Neural progenitor cell (in vitro differentiated cells): Measurements from ENCODE around the gene CD79A. TPM values are rescaled to one million over a fixed set of nuclear protein-coding genes. Genes with fewer than 3 reads are reported as not detected.

Experiments used
- DNase-seq: peaks from one replicate; pipeline ENCODE4 v3.0.0-alpha.2; 2016; ENCODE audit warnings: low spot score
- H2AFZ ChIP-seq: fragments of 200-600 bp; sonication (generic); replicated peaks from 2 replicates; pipeline ENCODE4 v1.6.1; 2016; ENCODE audit warnings: antibody characterized with exemption
- H3F3A ChIP-seq: fragments of 200-600 bp; sonication (generic); 2 replicates; pipeline ENCODE4 v1.6.1; 2016; ENCODE audit warnings: antibody characterized with exemption, low read depth
- H3K27ac ChIP-seq: fragments of 200-600 bp; sonication (generic); 2 replicates; pipeline ENCODE4 v1.5.1; 2016; ENCODE audit warnings: mild to moderate bottlenecking
- H3K27me3 ChIP-seq: fragments of 200-600 bp; sonication (generic); 2 replicates; pipeline ENCODE4 v1.6.1; 2016; ENCODE audit warnings: mild to moderate bottlenecking, moderate library complexity
- H3K36me3 ChIP-seq: fragments of 200-600 bp; sonication (generic); 2 replicates; pipeline ENCODE4 v1.5.1; 2016
- H3K4me1 ChIP-seq: fragments of 200-600 bp; sonication (generic); 2 replicates; pipeline ENCODE4 v1.6.1; 2016; ENCODE audit warnings: mixed run types
- H3K4me2 ChIP-seq: fragments of 200-600 bp; sonication (generic); 2 replicates; pipeline ENCODE4 v1.6.1; 2016
- H3K4me3 ChIP-seq: fragments of 200-600 bp; sonication (generic); 2 replicates; pipeline ENCODE4 v1.5.1; 2016
- H3K79me2 ChIP-seq: fragments of 200-600 bp; sonication (generic); 2 replicates; pipeline ENCODE4 v1.6.1; 2016; ENCODE audit warnings: low read depth
- H3K9ac ChIP-seq: fragments of 200-600 bp; sonication (generic); 2 replicates; pipeline ENCODE4 v1.6.1; 2016
- H3K9me3 ChIP-seq: fragments of 200-600 bp; sonication (generic); 2 replicates; pipeline ENCODE4 v1.5.1; 2016; ENCODE audit warnings: low read depth
- H4K20me1 ChIP-seq: fragments of 200-600 bp; sonication (generic); 2 replicates; pipeline ENCODE4 v1.6.1; 2016; ENCODE audit warnings: low read depth
- H3K27ac Mint-ChIP-seq: 3 replicates; pipeline ENCODE4 v1.8.0; 2021; ENCODE audit warnings: mixed read lengths
- H3K27me3 Mint-ChIP-seq: 2 replicates; pipeline ENCODE4 v1.8.0; 2022; ENCODE audit warnings: low read depth, mild to moderate bottlenecking, inconsistent platforms, moderate library complexity, mixed read lengths; ENCODE audit not compliant: insufficient read depth
- H3K36me3 Mint-ChIP-seq: 3 replicates; pipeline ENCODE4 v1.8.0; 2021; ENCODE audit warnings: mixed read lengths
- H3K4me1 Mint-ChIP-seq: 3 replicates; pipeline ENCODE4 v1.8.0; 2021; ENCODE audit warnings: mixed read lengths
- H3K4me3 Mint-ChIP-seq: 3 replicates; pipeline ENCODE4 v1.8.0; 2021; ENCODE audit warnings: mild to moderate bottlenecking, moderate library complexity, mixed read lengths
- H3K9me3 Mint-ChIP-seq: 3 replicates; pipeline ENCODE4 v1.8.0; 2020; ENCODE audit warnings: mixed read lengths
- CTCF ChIP-seq: fragments of 200-600 bp; sonication (generic); IDR thresholded peaks from 2 replicates; pipeline ENCODE4 v1.5.1; 2017; ENCODE audit warnings: antibody characterized with exemption, mild to moderate bottlenecking
- EZH2 ChIP-seq: fragments of 200-600 bp; sonication (generic); IDR thresholded peaks from 2 replicates; pipeline ENCODE4 v1.6.1; 2017; ENCODE audit warnings: antibody characterized with exemption, mild to moderate bottlenecking, moderate library complexity
- EZH2phosphoT487 ChIP-seq: fragments of 200-600 bp; sonication (generic); IDR thresholded peaks from 2 replicates; pipeline ENCODE4 v1.6.1; 2017; ENCODE audit warnings: antibody characterized with exemption
- total RNA-seq: library from RNA; depleted of rRNA; stranded (reverse); fragments of >200 nt; gene quantifications from 2 replicates; pipeline ENCODE4 v1.2.3, GENCODE V29; 2015; ENCODE audit warnings: low replicate concordance

Gene CD79A
- total RNA-seq, 1 donor from 2014 or later, result 0.11 TPM

- Mint-ChIP-seq H3K27ac (peak overlapping the region; percentile 50), H3K4me3 (no peak overlapping the region), H3K27me3 (peaks cover 9% of the 10 kb centered on the region), H3K9me3 (no peaks in the 10 kb centered on the region), H3K4me1 (peaks cover 6% of the 10 kb centered on the region), H3K36me3 (peaks cover 3% of the 10 kb centered on the region)
- TF ChIP-seq CTCF (no peak), EZH2 (no peak), EZH2phosphoT487 (no peak)
- Histone ChIP-seq H2AFZ (no peak overlapping the region), H3K9me3 (no peaks in the 10 kb centered on the region), H3K36me3 (no peaks in the 10 kb centered on the region), H3K9ac (no peak overlapping the region), H3K4me3 (no peak overlapping the region), H3K4me2 (no peak overlapping the region), H3K4me1 (peaks cover 6% of the 10 kb centered on the region), H3F3A (peaks cover 2% of the 10 kb centered on the region), H3K27ac (no peak overlapping the region), H4K20me1 (no peaks in the 10 kb centered on the region), H3K79me2 (peaks cover 9% of the 10 kb centered on the region), H3K27me3 (no peaks in the 10 kb centered on the region)
- no peak for DNase-seq
These were observed 11.8 kb downstream of the CD79A start for GRCh38 chr19:41888926-41889325.

GRCh38 chr19:41889896-41890295, 12.8 kb downstream of the CD79A start:
- H3K4me3 Mint-ChIP-seq, result no peak overlapping the region
- H3K4me1 ChIP-seq, result peaks cover 3% of the 10 kb centered on the region
- peaks cover 3% of the 10 kb centered on the region for H3K36me3 Mint-ChIP-seq
- no peaks in the 10 kb centered on the region for H4K20me1 ChIP-seq
- no peak overlapping the region for H3K27ac Mint-ChIP-seq
- H3K4me3 ChIP-seq, result no peak overlapping the region
- H3K9me3 Mint-ChIP-seq, result no peaks in the 10 kb centered on the region
- H3K9me3 ChIP-seq, result no peaks in the 10 kb centered on the region
- no peak overlapping the region for H3K27ac ChIP-seq
- H3K9ac ChIP-seq, result no peak overlapping the region
- no peaks in the 10 kb centered on the region for H3K36me3 ChIP-seq
- no peak for DNase-seq
- H3F3A ChIP-seq, result no peaks in the 10 kb centered on the region
- H2AFZ ChIP-seq, result no peak overlapping the region
- H3K27me3 Mint-ChIP-seq, result peaks cover 9% of the 10 kb centered on the region
- H3K4me1 Mint-ChIP-seq, result peaks cover 3% of the 10 kb centered on the region
- no peaks in the 10 kb centered on the region for H3K27me3 ChIP-seq
- no peak overlapping the region for H3K4me2 ChIP-seq
- H3K79me2 ChIP-seq, result peaks cover 4% of the 10 kb centered on the region
- TF ChIP-seq CTCF, result no peak
- no peak for TF ChIP-seq EZH2phosphoT487
- no peak for TF ChIP-seq EZH2

GRCh38 chr19:41890936-41891335, 13.9 kb downstream of the CD79A start:
- H3K4me3 ChIP-seq, result no peak overlapping the region
- no peak overlapping the region for H3K9ac ChIP-seq
- no peak overlapping the region for H2AFZ ChIP-seq
- H3K27ac ChIP-seq, result no peak overlapping the region
- Mint-ChIP-seq H3K27ac (no peak overlapping the region), H3K4me1 (no peaks in the 10 kb centered on the region), H3K4me3 (no peak overlapping the region), H3K27me3 (peaks cover 7% of the 10 kb centered on the region), H3K36me3 (peaks cover 3% of the 10 kb centered on the region), H3K9me3 (no peaks in the 10 kb centered on the region)
- H3K4me1 ChIP-seq, result no peaks in the 10 kb centered on the region
- H3K9me3 ChIP-seq, result no peaks in the 10 kb centered on the region
- no peaks in the 10 kb centered on the region for H3K27me3 ChIP-seq
- no peaks in the 10 kb centered on the region for H3K36me3 ChIP-seq
- H4K20me1 ChIP-seq, result no peaks in the 10 kb centered on the region
- TF ChIP-seq CTCF, result no peak
- no peak for TF ChIP-seq EZH2phosphoT487
- TF ChIP-seq EZH2, result no peak
- H3K4me2 ChIP-seq, result no peak overlapping the region
- no peaks in the 10 kb centered on the region for H3F3A ChIP-seq
- no peaks in the 10 kb centered on the region for H3K79me2 ChIP-seq
- DNase-seq, result no peak
